GM12874 (cell line): Measurements from ENCODE around the gene EXOC5.

Source experiments
- TF ChIP-seq, protein P1 (sequence below): IDR thresholded peaks from 2 replicates; pipeline ENCODE4 v1.5.1; 2011; ENCODE audit warnings: low read depth, mild to moderate bottlenecking, control low read depth, low read length, moderate library complexity; ENCODE audit not compliant: insufficient read depth

Gene EXOC5

DNA sequence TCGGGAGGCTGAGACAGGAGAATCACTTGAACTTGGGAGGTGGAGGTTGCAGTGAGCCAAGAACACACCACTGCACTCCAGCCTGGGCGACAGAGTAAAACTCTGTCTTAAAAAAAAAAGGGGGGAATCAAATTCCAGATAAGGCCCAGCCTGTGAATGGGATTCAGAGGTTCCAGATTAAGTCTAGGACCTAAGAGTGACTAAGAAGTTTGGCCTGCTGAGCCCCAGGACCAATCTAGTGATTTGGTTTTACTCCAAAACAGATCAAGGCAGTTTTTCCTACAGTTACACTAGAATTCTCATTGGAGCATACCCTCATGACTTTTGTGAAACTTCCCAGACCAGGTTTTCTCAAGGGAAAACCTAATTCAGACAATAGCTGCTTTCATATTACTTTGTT, 22.8 kb downstream of the EXOC5 start:
- TF ChIP-seq, protein P1, sequence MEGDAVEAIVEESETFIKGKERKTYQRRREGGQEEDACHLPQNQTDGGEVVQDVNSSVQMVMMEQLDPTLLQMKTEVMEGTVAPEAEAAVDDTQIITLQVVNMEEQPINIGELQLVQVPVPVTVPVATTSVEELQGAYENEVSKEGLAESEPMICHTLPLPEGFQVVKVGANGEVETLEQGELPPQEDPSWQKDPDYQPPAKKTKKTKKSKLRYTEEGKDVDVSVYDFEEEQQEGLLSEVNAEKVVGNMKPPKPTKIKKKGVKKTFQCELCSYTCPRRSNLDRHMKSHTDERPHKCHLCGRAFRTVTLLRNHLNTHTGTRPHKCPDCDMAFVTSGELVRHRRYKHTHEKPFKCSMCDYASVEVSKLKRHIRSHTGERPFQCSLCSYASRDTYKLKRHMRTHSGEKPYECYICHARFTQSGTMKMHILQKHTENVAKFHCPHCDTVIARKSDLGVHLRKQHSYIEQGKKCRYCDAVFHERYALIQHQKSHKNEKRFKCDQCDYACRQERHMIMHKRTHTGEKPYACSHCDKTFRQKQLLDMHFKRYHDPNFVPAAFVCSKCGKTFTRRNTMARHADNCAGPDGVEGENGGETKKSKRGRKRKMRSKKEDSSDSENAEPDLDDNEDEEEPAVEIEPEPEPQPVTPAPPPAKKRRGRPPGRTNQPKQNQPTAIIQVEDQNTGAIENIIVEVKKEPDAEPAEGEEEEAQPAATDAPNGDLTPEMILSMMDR, result no peak

DNA sequence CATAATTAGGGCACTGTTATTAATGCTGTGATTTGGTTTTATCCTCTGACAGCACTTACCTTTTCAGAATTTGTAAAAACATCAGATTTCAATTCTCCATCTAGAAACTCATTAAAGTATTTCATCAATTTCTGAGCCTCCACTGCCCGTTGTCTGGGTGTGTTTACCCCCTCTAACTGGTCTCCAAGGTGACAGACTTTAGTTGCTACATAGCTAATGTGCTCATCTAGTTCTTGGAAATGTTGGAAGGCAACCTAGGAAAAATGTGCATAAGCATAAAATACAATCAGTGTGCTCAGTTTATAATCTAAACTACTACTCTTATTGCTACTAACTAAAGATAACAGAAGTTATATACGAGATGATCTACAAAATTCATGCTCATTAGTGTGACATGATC, 24.6 kb downstream of the EXOC5 start:
- TF ChIP-seq, protein P1, result no peak

DNA sequence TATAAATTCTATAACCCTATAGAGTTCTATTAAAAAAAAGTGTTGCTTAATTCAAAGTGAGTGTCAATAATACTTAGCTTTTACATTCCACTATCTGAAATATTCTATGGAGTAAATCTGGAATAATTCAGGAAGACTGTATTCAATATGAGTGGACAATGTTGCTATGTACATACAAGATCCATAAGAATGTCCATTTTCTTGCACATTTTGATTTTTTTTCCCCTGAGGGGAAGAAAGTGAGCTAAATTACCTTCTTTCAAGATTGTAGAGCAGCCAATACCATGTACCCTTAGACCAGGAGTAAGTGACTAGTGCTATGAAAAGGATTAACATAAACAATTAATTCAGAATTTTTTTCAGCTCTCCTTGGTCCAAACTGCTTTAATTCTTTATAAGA, 25.4 kb downstream of the EXOC5 start:
- TF ChIP-seq, protein P1, result no peak

DNA sequence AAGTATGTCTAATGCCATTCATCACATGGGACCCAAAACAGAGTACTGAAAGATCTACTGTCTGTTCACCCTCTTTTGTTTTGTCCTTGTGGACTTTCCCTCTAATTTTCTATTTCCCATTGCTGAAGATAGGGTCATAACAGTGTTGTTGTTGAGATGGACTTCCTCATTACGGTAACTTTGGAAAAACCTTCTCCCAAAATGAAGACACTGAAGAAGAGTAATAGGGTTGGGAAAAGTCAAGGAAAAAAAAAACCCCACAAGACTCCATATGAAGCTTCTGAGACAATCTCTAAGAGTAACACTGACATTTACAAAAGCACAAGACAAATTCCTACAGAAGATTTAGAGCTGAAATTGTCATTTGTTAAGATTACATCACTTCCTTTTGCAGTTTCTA, 36.7 kb downstream of the EXOC5 start:
- TF ChIP-seq, protein P1, result no peak

DNA sequence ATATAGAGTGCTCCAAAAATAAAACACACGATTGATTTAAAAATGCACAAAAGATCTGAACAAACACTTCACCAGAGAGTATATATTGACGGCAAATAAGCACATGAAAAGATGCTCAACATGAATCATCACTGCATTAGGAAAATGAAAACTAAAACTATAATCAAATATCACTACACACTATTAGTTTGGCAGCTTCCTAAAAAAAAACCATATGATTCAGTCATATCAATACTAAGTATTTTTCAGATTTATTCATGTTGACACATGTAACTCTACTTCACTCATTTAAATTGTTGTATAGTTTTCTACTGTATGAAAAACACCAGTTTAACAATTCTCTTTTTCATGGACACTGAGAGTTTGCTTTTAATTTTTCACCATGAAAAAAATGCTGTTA, 41.6 kb downstream of the EXOC5 start:
- TF ChIP-seq, protein P1, result no peak

DNA sequence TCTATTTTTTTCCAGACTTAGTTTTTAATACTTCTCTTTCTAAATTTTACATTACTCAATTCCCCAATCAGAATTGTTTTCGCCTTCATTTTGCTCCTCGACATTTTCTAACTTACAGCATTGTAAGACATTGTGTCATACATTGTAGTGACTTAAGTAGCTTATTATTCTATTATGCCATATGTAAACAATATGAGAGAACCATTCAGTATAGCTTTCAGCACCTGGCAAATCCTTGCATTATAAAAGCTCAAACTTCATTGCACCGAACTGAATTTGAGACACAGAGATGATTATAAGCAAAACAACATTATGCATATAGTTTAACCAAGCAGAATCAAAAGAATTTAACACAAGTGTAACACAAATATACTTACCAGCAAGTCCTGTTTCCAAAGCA, 46.8 kb downstream of the EXOC5 start:
- TF ChIP-seq, protein P1, result no peak

DNA sequence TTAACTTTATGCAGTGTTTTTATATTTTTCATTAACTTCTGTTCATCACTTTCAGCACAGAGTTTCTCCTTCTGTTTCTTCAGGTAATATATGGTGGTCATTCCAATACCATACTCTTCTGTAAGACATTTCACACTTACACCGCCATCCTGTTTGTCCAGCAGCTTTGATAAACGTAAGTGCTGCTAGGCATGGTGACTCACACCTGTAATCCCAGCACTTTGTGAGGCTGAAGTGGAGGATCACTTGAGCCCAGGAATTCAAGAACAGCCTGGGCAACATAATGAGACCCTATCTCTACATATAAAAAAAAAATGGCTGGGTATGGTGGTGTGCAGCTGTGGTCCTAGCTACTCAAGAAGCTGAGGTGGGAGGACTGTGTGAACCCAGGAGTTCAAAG, 55.8 kb downstream of the EXOC5 start:
- TF ChIP-seq, protein P1, result no peak

DNA sequence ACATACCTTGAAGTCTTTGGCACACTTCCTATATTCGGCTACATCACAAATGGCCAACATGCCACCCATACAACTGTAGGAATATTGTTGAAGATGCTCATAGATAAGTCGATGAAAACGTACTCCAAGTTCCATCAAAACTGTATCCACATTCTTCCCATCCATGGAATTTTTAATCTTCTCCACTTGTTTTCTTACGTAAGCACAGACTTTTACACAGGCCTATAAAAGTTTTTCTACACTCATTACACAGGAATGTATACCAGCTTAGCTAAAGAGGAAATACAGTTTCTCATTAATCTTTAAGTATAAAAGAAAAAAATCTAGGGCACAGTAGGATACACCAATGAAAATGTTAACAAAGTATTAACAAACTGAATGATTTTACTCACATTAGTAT, 59.1 kb downstream of the EXOC5 start:
- TF ChIP-seq, protein P1, result no peak
